Occipital lobe (tissue), 2 donors: ENCODE data around the gene SLC5A3. TPM values are rescaled to one million over a fixed set of nuclear protein-coding genes. Genes with fewer than 3 reads are reported as not detected.
A peak's percentile ranks its signal among the peaks of the same experiment; 100 is the strongest.

ENCODE experiments used
- DNase-seq: peaks from one replicate; lab custom pipeline; 2025; lab: John Stamatoyannopoulos, UW
- total RNA-seq: library from RNA; depleted of rRNA; stranded (reverse); fragments of >200 nt; gene quantifications from one replicate; pipeline ENCODE4 v1.2.3, GENCODE V29; 2014

The SLC5A3 gene
- total RNA-seq: 73.0 TPM

DNA sequence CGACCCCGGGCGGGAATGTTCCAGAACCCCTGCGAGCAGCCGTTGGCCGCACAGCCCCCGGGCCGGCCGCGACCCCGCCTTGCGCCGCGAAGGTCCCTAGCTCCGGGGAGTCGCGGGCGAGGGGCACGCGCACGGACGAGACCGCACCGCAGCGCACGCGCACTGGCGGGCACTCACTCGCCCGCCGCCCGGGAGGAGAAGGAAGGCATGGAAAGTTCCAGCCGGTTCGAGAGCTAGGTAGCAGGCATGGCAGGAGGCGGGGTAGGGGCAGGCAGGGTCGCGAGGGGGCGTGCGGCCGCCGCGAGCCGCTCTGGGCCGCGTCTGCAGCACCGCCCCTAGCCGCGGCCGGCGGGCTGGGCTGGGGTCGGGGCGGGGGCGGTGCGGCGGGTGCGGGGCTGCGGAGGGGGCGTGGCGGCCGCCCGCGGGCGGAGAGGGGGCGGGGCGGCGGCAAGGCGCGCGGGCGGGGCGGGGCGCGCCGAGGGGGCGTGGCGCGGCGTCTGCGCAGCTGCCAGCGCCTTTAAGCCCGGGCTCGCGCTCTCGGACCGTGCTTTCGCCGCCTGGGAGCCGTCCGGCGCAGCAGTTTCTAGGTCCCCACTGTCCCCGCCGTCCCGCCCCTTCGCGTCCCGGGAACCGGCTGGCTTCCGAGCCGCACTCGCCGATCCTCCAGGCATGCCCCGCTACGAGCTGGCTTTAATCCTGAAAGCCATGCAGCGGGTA lies at the start of gene SLC5A3, which contains the start of gene MRPS6:
SLC5A3 (plus strand) TSS at position 547 of the 717 bp plus-strand sequence. CDS start 21,621 bp downstream, outside the sequence.
MRPS6 (plus strand) TSS at position 547 of the 717 bp plus-strand sequence; CDS start at position 670, 123 bp downstream.
- peak; percentile 68 for DNase-seq

DNA sequence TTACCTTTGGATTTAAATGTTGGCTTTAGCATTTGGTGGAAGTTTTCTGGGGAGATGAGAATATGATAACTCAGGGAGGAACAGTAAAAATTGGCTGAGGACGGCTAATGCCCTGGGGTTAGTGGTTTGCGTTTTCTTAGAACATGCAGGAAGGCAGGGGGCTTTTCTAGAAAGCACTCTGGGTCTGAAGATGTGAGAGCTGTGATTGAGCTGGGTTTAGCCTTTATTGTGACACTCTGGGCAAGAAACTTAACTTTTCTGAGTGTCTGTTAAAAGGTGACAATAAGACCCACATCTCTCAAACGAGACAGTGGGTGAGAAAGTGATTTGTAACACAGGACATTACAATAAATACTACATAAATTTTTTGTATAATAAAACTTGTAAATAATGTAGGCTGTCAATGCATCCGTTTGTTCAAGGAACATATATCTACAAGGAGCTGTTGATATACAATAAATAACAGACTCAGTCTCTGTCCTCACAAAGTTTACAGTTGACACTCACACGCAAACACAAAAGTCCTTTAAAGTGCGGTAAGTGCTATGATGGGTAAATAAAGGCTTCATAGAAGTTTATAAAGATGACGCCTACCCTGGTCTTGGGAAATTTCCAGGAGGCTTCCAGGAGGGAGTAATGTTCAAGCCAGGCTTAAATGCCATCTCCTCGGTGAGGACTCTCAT lies 49.5 kb upstream of the SLC5A3 start:
- no peak for DNase-seq

DNA sequence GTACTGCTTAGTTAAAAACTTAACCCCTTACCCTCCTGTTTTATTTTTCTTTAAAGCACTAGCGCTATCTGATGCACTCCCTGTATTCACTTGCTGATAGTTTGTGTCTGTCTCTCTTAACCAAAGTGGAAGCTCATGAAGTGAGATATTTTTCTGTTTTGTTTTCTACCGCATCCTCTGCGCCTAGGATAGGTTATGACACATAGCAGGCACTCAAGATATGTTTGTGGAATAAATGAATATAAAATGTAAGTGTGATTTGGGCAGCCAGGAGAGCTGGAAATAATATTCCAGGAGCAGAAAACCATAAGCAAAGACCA lies 49.0 kb upstream of the SLC5A3 start:
- DNase-seq: no peak

DNA sequence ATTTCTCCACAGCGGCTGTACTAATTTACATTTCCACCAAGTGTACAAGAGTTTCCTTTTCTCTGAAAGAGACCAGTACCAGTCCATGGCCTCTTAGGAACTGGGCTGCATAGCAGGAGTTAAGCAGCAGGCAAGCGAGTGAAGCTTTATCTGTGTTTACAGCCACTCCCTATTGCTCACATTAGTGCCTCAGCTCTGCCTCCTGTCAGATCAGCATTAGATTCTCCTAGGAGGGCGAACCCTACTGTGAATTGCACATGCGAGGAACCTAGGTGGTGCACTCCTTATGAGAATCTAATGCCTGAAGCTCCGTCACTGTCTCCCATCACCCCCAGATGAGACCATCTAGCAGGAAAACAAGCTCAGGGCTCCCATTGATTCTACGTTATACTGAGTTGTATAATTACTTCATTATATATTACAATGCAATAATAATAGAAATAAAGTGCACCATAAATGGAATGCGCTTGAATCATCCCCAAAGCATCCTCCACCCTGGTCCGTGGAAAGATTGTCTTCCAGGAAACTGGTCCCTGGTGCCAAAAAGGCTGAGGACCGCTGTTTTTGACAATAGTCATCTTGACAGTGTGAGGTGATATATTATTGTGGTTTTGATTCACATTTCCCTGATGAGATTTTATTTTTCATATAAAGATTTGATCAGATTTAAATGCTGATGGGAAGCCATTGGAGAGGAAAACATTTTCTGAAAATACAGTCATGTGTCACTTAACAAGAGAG lies 45.5 kb upstream of the SLC5A3 start:
- DNase-seq: no peak

DNA sequence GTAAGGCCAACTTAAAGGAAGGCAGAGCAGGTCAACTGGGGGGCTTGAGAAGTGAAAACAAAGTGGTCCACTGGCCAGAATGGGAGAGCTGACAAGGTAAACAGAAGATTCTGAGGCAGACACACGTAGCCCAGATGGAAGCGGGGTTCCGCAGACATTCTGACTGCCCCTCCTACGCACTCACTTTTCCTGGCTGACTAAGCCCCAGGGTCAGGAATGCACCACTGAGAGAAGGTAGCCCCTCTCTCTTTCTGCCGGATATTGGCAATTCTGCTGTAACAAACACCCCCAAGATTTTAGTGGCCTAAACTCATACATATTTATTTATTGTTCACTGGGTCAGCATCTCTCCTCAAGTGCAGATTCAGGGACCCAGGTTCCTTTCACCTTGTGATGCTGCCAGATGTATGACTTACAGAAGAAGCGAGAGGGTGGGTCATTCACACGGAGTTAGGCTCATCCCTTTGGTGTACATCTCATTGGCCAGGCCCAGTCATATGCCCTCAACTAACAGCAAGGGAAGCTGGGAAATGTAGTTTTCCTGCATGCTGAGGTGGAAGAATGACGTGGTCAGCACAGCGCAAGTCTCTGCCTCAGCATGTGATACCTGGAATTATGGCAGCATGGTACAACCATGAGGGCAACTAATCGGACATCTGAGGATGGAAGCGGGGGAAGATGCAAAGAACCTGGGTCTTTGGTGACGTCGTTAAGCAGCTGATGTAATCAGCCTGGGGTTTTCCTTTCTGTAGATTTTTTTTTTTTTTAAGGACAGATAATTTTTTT lies 43.4 kb upstream of the SLC5A3 start:
- peak; percentile 50 for DNase-seq

DNA sequence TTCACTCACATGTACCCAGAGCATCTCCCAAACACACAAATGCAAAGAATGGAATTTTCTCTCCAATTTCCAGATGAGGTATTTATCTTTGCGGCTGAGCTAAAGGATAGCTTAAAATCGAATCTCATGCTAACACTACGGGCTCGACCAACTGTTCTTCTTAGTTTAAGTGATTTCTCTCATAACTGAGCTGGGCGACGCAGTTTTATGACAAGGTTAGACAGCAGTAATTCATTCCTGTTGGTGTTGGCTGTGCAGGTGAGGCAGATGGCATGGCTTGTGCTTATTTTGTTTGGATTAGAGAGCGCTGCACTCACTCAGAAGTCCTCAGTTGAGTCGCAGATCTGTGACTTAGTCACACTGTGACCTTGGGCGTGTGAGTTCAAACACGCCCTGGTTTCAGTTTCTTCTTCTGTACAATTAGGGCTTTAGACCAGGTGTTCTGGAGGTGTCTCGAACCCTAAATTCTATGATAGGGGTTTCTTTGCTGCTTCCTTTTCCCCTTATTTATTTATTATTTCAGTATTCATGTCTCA lies 41.5 kb upstream of the SLC5A3 start:
- DNase-seq: no peak

DNA sequence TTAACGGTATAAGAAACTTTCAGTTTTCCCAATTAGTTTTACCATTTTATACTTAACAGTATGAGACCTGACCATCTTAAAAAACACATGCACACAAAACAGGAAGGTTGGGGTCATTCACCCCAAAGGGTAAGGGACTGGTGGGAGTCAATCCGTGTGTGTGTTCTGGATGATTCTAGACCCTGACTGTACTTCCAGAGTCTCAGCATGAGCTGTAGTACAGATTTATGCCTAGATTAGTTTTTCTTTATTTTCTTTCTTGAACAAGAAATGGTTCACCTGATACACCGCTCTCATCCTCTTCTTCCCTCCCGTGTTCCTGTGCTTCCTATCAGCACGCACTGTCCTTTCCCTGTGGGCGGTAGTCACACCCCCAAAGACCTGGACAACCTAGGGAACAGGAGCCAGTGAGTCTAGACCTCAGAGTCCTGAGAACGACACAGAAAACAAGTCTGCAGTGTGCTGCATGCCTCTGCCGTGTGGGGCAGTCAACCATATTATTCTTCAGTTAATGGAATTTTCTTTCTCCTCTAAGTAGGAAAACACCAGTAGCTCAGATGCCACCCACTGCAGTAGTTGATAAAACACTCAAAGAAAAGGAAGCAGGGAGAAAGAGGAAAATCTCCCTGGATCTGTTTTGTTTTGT lies 38.9 kb upstream of the SLC5A3 start:
- no peak for DNase-seq

DNA sequence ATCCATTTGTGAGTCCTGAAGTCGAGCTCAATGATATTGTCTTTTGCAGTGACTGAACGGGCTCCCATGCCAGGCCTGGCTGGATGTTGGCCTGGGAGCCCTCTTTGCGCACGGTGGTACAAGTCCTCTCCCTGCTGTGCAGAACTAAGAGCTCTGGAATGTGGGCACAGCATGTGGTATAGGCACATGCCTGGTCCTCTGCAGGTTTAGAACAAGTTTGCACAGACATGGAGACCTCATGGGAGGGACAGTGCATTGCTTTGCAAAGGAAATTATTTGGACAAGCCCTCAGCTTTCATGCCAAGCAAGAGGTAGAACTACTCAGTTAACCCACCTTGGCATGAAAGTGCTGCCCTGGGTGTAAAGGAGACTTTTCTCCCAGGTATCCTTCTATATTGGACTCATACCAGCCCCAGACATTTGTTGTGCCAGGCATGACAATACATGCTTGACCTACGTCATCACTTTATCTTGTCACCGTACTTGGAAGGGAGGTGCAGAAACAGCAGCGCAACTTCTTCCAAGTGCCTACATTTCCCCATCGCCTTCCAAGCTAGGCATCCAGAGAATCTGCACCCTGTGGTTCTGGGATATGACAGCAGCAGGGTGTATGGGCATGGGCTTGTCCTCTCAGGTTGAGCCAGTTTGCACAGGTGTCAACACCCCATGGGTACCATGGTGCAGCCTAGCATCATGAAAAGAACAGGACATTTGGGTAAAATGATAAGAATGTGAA lies 37.6 kb upstream of the SLC5A3 start:
- no peak for DNase-seq

DNA sequence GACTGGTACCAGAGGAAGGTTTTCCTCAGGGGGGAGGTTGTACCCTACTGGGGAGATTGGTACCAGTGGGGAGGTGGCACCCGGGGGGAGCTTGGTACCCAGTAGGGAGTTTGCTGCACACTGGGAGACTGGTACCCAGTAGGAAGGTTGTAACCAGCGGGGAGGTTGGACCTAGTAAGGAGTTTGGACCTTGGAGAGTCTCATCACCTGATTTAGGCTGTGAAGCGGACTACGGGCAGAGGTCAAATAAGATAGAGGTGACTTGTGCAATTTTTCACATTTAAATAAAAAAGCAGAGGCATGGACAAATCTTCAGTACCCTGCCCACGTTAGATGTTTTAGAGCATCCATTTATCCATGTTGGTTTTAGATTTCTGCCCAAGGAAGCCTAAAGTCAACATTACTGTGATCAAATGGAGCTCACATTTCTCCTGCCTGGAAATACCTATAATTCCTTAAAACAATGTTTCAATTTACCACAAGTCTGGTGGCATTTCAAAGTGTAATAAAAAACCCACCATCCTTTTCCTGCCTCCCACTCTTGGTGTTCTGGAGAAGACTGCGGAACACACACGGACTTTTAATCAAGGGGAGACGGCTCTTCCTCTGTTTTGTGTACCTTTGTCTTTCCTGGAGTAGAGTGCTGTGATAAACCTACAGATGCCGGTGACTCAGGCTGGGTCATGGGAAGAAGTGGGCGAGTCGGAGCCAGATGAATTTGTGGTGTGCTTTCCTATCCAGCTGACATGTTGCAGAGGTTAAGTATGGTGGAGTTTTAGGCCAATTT lies 36.2 kb upstream of the SLC5A3 start:
- DNase-seq: no peak

DNA sequence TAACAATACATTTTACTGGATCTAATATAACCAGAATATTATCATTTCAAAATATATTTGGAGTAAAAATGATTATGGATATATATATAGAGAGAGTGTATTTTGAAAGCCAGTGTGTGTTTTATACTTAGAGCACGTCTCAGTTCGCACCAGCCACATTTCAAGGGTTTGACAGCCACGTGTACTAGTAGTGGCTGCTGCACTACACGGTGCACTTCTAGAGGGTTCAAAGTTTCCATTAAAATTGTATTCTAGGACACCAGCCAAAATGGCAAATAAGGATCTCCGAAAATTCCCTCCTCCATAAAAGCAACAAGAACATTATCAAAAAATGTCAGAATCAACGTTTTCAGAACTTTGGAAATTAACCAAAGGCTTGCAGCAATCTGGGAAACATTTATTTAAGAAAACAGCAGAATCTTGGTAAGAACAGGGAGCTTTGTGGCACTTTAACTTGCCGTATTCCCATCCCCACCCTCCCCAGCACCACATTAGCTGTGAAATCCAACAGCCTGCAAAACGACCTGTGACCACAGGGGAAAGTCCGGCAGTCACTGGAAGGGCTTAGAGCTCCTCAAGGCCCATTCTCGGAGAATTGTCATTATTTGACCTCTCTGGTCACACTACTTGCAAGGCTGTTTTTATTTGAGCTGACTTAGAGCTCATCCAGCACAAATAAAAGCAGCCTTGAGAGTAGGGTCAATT lies 33.5 kb upstream of the SLC5A3 start:
- DNase-seq: no peak

DNA sequence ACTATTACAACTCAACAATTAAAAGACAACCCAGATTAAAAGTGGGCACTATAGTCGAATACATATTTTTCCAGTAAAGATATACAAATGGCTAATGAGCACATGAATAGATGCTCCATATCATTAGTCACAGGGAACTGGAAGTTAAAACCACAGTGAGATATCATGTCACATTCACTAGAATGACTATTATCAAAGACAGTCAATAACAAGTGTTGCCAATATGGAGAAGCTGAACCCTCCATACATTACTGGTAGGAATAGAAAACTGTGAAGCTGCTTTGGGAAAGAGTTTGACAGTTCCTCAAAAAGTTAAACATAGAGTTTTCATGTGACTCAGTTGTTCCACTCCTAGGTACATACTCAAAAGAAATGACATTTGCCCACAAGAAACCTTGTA lies 30.6 kb upstream of the SLC5A3 start:
- no peak for DNase-seq

DNA sequence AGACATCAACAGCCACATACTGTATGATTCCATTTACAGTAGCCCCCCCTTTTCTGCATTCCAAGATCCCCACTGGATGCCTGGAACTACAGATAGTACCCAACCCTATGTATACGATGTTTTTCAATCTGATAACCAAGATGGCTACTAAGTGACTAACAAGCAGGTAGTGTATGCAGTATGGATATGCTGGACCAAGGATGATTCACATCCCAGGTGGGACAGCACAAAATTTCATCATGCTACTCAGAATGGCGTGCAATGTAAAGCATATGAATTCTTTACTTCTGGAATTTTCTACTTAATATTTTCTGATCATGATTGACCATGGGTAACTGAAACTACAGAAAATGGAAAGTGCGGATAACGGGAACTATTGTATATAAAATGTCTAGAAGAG lies 30.0 kb upstream of the SLC5A3 start:
- no peak for DNase-seq

DNA sequence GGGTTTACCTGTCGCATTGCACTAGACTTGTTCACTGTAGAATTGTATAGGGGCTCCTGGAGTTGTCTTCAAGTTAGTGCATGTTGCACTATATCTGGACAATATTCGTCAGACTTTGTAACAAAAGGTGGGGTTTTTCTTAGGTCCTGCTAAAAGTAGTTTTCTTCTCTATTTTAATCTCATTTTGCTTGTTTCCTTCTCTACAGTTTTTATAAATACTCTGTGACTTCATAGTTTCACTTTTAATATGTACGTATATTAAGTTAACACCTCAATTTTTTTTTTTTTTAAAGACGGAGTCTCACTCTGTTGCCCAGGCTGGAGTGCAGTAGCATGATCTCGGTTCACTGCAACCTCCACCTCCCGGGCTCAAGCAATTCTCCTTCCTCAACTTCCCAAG lies 26.5 kb upstream of the SLC5A3 start:
- DNase-seq: no peak

DNA sequence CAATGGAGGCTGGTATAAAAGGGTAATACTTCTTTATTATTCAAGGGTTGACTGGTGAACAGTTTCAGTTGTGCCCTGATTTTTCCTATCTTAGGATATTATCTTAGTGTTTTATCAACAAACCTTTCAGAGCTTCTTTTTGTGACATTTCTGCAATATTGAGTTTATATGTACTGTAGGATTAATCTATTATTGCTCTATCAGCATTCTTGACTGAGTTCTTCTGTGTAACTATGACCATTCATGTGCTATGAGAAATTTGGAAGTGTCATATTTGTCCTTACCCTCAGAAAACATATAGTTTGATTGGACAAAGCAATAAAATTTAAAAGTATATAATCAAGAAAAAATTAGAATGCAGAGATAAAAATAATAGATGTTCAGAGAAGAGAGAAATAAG lies 25.5 kb upstream of the SLC5A3 start:
- no peak for DNase-seq

DNA sequence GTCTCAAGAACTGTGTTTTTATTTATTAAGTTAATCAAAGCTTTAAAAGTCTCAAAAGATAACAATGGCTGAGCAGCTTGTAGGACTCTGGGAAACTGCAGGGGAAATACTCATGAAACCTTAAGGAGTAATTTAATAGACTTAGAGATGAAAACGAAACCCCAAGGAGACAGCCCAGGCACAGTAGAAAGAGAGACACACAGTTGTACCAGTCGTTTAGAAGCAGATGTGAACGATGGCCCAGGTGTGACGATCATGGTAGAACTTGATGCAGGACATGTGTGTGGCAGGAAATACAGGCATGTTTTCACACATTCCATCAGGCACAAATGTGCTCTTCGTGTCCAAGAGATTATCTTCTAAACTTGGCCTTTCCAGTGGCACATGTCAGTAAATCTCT lies 21.2 kb upstream of the SLC5A3 start:
- no peak for DNase-seq

DNA sequence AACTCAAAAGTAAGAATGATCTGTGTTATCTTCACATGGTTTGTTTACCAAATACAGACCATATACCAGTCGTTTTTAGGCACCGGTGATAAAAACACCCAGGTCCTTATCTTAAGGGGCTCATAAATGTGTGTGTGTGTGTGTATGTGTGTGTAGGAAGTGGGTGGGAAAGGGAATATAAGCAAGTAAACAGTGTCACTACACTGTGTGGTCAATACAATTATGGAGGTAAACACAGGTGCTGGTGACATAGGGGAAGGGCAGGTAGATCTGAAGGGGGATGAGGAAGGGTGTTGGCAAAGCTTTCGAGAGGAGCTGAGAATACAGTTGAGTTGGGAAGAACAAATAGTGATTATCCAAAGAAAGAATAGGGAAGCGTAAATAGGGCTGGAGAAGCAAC lies 19.1 kb upstream of the SLC5A3 start:
- DNase-seq: no peak

DNA sequence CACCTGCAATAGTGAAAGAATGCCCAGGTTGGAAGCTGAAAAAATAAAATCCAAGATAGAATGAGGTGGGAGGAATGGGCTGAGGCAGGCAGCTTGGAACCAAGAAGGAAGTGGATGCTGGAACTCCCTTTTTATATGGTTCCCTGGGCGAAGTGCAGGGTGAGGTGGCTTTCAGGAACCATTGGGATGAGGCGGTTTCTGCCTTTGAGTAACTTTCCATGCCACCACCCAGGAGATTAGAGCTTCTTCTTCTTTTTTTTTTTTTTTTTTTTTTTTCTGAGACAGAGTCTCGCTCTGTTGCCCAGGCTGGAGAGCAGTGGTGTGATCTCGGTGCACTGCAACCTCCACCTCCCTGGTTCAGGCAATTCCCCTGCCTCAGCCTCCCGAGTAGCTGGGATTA lies 17.8 kb upstream of the SLC5A3 start:
- DNase-seq: no peak

DNA sequence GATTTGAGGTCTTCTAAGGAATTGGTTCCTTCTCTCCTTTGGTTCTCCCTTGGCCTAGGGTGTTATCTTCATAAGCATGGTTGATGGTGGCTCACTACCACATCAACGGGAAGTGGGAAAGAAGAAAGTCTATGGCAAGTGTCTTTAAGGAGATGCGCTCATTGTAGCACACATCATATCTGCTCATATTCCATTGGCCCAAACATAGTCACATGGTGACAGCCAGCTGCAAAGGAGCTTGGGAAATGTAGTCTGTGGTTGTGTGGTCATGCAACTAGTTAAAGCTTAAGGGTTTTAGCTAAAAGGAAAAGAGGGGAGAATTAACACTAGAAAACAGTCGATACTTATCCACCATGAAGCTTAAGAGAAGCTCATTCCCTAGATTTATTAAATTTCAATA lies 11.4 kb upstream of the SLC5A3 start:
- no peak for DNase-seq

DNA sequence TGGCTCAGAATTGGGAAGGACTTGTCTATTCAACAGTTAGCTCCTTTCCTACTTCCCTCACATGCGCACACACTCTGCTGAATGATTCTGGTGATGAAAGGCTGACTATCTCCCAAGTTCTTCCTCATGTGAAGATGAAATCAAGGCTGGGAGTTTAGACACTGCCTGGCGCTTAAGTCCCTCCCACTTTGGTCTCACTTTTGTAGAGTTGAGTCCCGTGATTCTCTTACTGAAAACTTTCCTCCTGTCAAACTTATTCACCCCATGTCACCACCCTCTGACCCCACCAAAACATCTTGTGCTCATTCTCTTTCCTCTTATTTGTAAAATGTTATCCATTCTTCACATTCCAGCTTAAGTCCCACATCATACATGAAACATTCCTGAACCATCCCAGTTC lies 8.4 kb upstream of the SLC5A3 start:
- no peak for DNase-seq
